ENCODE data around the gene TMEM238.

DNA sequence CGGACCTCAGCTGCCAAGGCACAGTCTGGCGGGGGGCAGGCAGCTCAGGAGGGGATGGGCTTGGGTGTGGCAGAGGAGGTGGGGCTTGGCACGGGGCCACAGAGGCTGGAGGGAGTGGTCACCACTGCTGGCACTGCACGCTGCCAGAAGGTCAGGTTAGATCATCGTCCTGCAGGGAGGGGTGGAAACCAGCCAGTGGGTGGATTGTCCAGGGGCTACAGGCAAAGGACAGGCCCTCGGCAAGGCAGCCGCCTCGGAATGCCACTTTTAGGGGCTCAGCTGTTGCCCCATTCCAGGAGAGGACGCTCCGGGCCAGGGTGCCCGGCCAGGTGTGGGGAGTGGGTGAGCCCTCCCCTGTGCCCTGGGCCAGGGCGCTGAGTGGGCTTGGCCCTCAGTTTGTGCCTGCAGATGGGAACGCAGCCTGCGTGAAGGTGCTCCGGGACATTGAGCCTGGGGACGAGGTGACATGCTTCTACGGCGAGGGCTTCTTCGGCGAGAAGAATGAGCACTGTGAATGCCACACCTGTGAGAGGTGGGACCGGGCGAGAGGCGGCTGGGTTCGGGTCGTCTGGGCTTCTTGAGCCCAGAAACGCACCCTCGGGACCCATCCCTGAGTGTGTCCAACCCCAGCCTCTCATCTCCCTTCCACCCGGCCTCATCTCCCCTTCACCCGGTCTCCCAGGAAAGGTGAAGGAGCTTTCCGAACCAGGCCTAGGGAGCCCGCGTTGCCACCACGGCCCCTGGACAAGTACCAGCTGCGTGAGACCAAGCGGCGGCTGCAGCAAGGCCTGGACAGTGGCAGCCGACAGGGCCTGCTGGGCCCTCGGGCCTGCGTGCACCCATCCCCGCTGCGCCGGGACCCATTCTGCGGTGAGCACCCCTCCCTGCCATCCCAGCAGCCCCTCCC is 38.0 kb downstream of the TMEM238 start:
- TF ChIP-seq, protein P1, sequence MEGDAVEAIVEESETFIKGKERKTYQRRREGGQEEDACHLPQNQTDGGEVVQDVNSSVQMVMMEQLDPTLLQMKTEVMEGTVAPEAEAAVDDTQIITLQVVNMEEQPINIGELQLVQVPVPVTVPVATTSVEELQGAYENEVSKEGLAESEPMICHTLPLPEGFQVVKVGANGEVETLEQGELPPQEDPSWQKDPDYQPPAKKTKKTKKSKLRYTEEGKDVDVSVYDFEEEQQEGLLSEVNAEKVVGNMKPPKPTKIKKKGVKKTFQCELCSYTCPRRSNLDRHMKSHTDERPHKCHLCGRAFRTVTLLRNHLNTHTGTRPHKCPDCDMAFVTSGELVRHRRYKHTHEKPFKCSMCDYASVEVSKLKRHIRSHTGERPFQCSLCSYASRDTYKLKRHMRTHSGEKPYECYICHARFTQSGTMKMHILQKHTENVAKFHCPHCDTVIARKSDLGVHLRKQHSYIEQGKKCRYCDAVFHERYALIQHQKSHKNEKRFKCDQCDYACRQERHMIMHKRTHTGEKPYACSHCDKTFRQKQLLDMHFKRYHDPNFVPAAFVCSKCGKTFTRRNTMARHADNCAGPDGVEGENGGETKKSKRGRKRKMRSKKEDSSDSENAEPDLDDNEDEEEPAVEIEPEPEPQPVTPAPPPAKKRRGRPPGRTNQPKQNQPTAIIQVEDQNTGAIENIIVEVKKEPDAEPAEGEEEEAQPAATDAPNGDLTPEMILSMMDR (IDR thresholded peaks at IDR 0.05) = no peak
- TF ChIP-seq, protein P2, sequence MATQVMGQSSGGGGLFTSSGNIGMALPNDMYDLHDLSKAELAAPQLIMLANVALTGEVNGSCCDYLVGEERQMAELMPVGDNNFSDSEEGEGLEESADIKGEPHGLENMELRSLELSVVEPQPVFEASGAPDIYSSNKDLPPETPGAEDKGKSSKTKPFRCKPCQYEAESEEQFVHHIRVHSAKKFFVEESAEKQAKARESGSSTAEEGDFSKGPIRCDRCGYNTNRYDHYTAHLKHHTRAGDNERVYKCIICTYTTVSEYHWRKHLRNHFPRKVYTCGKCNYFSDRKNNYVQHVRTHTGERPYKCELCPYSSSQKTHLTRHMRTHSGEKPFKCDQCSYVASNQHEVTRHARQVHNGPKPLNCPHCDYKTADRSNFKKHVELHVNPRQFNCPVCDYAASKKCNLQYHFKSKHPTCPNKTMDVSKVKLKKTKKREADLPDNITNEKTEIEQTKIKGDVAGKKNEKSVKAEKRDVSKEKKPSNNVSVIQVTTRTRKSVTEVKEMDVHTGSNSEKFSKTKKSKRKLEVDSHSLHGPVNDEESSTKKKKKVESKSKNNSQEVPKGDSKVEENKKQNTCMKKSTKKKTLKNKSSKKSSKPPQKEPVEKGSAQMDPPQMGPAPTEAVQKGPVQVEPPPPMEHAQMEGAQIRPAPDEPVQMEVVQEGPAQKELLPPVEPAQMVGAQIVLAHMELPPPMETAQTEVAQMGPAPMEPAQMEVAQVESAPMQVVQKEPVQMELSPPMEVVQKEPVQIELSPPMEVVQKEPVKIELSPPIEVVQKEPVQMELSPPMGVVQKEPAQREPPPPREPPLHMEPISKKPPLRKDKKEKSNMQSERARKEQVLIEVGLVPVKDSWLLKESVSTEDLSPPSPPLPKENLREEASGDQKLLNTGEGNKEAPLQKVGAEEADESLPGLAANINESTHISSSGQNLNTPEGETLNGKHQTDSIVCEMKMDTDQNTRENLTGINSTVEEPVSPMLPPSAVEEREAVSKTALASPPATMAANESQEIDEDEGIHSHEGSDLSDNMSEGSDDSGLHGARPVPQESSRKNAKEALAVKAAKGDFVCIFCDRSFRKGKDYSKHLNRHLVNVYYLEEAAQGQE (IDR thresholded peaks at IDR 0.05; ENCODE audit: insufficient read depth in 1 of 2, low read depth in 2 of 2, low read length in 1 of 2) = no peak
- TF ChIP-seq TCF7L2 (IDR thresholded peaks at IDR 0.05; ENCODE audit: low read depth, low read length) = no peak
- no peak for TF ChIP-seq POLR2AphosphoS5 (IDR thresholded peaks at IDR 0.05; ENCODE audit: low read depth, low read length)
